ENCODE results near the gene HMGCS2. TPM values are rescaled to one million over a fixed set of nuclear protein-coding genes. Genes with fewer than 3 reads are reported as not detected.

HMGCS2 gene
- total RNA-seq, 4 donors from 2014 or later: 0.83 to 1.1 TPM; not detected in 2

GRCh38 chr1:119731060-119731459 is 37.6 kb downstream of the HMGCS2 start:
- no peak for TF ChIP-seq POLR2A (IDR thresholded peaks at IDR 0.05; ENCODE audit: low read depth)
- no peak for TF ChIP-seq EP300 (IDR thresholded peaks at IDR 0.05)
- no peak for TF ChIP-seq CTCF (IDR thresholded peaks at IDR 0.05)
- TF ChIP-seq POLR2AphosphoS5 (IDR thresholded peaks at IDR 0.05): no peak
- 99% methylated on average over 5 of the region's 5 CpGs for WGBS
- no peak for DNase-seq (ENCODE audit: extremely low spot score)
- H3K4me3 ChIP-seq: no peak overlapping the region
- intact Hi-C loops (cut with DNase I): no loop called here
- H3K4me1 ChIP-seq: peaks cover 0 to 3% (median 0%) of the 10 kb centered on the region in 4 donors
- H3K27me3 ChIP-seq: no peaks in the 10 kb centered on the region
- peaks cover 0 to 60% (median 21%) of the 10 kb centered on the region in 4 donors for H3K36me3 ChIP-seq
- no peak overlapping the region for H3K27ac ChIP-seq (replicated peaks in 1 of 4)
- H3K9me3 ChIP-seq: no peaks in the 10 kb centered on the region

- intact Hi-C loops (cut with DNase I): no loop called here
- Histone ChIP-seq H3K27ac (replicated peaks in 1 of 4) (no peak overlapping the region), H3K9me3 (no peaks in the 10 kb centered on the region), H3K4me1 (no peaks in the 10 kb centered on the region), H3K36me3 (peaks cover 0 to 61% (median 22%) of the 10 kb centered on the region in 4 donors), H3K27me3 (no peaks in the 10 kb centered on the region), H3K4me3 (no peak overlapping the region)
- no peak for DNase-seq (ENCODE audit: extremely low spot score)
- TF ChIP-seq EP300 (IDR thresholded peaks at IDR 0.05) (no peak), CTCF (IDR thresholded peaks at IDR 0.05) (no peak), POLR2AphosphoS5 (IDR thresholded peaks at IDR 0.05) (no peak), POLR2A (IDR thresholded peaks at IDR 0.05; ENCODE audit: low read depth) (no peak)
These were observed 39.7 kb downstream of the HMGCS2 start for GRCh38 chr1:119729044-119729443.

GRCh38 chr1:119727991-119728390 is 40.7 kb downstream of the HMGCS2 start:
- Histone ChIP-seq H3K4me3 (no peak overlapping the region), H3K4me1 (no peaks in the 10 kb centered on the region), H3K27me3 (no peaks in the 10 kb centered on the region), H3K36me3 (peaks cover 0 to 71% (median 29%) of the 10 kb centered on the region in 4 donors), H3K27ac (replicated peaks in 1 of 4) (no peak overlapping the region), H3K9me3 (no peaks in the 10 kb centered on the region)
- intact Hi-C loops (cut with DNase I): no loop called here
- no peak for TF ChIP-seq POLR2A (IDR thresholded peaks at IDR 0.05; ENCODE audit: low read depth)
- TF ChIP-seq POLR2AphosphoS5 (IDR thresholded peaks at IDR 0.05): no peak
- TF ChIP-seq EP300 (IDR thresholded peaks at IDR 0.05): no peak
- TF ChIP-seq CTCF (IDR thresholded peaks at IDR 0.05): no peak
- no peak for DNase-seq (ENCODE audit: extremely low spot score)
- WGBS: 56% methylated on average over 1 of the region's 1 CpG

GRCh38 chr1:119725626-119726025 is 43.1 kb downstream of the HMGCS2 start:
- 95% methylated on average over 5 of the region's 5 CpGs for WGBS
- DNase-seq (ENCODE audit: extremely low spot score): no peak
- Histone ChIP-seq H3K27me3 (no peaks in the 10 kb centered on the region), H3K4me1 (no peaks in the 10 kb centered on the region), H3K36me3 (peaks cover 0 to 79% (median 37%) of the 10 kb centered on the region in 4 donors), H3K4me3 (no peak overlapping the region), H3K9me3 (no peaks in the 10 kb centered on the region), H3K27ac (replicated peaks in 1 of 4) (no peak overlapping the region)
- intact Hi-C loops (cut with DNase I): no loop called here
- TF ChIP-seq POLR2AphosphoS5 (IDR thresholded peaks at IDR 0.05): no peak
- no peak for TF ChIP-seq POLR2A (IDR thresholded peaks at IDR 0.05; ENCODE audit: low read depth)
- no peak for TF ChIP-seq CTCF (IDR thresholded peaks at IDR 0.05)
- TF ChIP-seq EP300 (IDR thresholded peaks at IDR 0.05): no peak

GRCh38 chr1:119724611-119725218 is 44.0 kb downstream of the HMGCS2 start:
- TF ChIP-seq CTCF (IDR thresholded peaks at IDR 0.05) (no peak), POLR2A (IDR thresholded peaks at IDR 0.05; ENCODE audit: low read depth) (no peak), POLR2AphosphoS5 (IDR thresholded peaks at IDR 0.05) (no peak), EP300 (IDR thresholded peaks at IDR 0.05) (no peak)
- 82% methylated on average over 8 of the region's 8 CpGs for WGBS
- H3K27ac ChIP-seq (replicated peaks in 1 of 4): no peak overlapping the region
- no peak for DNase-seq (ENCODE audit: extremely low spot score)
- no peaks in the 10 kb centered on the region for H3K4me1 ChIP-seq
- no peak overlapping the region for H3K4me3 ChIP-seq
- no peaks in the 10 kb centered on the region for H3K9me3 ChIP-seq
- intact Hi-C loops (cut with DNase I): no loop called here
- H3K27me3 ChIP-seq: no peaks in the 10 kb centered on the region
- H3K36me3 ChIP-seq: peaks cover 0 to 76% (median 36%) of the 10 kb centered on the region in 4 donors
